CD4-positive, alpha-beta T cell treated with Interferon alpha-2 for 1 hour (primary cell): Measurements from ENCODE around the gene CADM1.

Experiments used
- DNase-seq, 2 donors: peaks; one replicate each; pipeline ENCODE4 v3.0.0-alpha.2; 2020 to 2022

CADM1 gene

GRCh38 chr11:115444542-115444941 lies 59.7 kb downstream of the CADM1 start:
- DNase-seq: no peak

- no peak for DNase-seq
Observed at GRCh38 chr11:115439969-115440540, 64.2 kb downstream of the CADM1 start.

GRCh38 chr11:115439385-115439784 lies 64.8 kb downstream of the CADM1 start:
- DNase-seq: no peak

GRCh38 chr11:115437902-115438575 lies 66.2 kb downstream of the CADM1 start:
- DNase-seq: no peak

GRCh38 chr11:115430345-115430744 lies 73.9 kb downstream of the CADM1 start:
- no peak for DNase-seq

GRCh38 chr11:115428306-115428705 lies 75.9 kb downstream of the CADM1 start:
- no peak for DNase-seq

- no peak for DNase-seq
Observed at GRCh38 chr11:115425816-115426215, 78.4 kb downstream of the CADM1 start.

- DNase-seq: no peak
Observed at GRCh38 chr11:115425250-115425649, 79.0 kb downstream of the CADM1 start.

GRCh38 chr11:115423728-115424459 lies 80.3 kb downstream of the CADM1 start:
- DNase-seq: no peak

GRCh38 chr11:115421992-115422689 lies 82.1 kb downstream of the CADM1 start:
- DNase-seq: no peak

- DNase-seq: no peak
Observed at GRCh38 chr11:115421352-115421991, 82.7 kb downstream of the CADM1 start.

- DNase-seq: no peak
Observed at GRCh38 chr11:115420505-115420904, 83.7 kb downstream of the CADM1 start.

- DNase-seq: no peak
Observed at GRCh38 chr11:115418626-115419025, 85.6 kb downstream of the CADM1 start.

GRCh38 chr11:115418081-115418480 lies 86.1 kb downstream of the CADM1 start:
- no peak for DNase-seq

- no peak for DNase-seq
Observed at GRCh38 chr11:115411120-115411519, 93.1 kb downstream of the CADM1 start.

GRCh38 chr11:115409691-115410220 lies 94.5 kb downstream of the CADM1 start:
- DNase-seq: no peak

GRCh38 chr11:115409116-115409670 lies 95.0 kb downstream of the CADM1 start:
- DNase-seq: no peak

GRCh38 chr11:115408036-115408921 lies 95.9 kb downstream of the CADM1 start:
- DNase-seq: no peak

GRCh38 chr11:115407496-115407895 lies 96.7 kb downstream of the CADM1 start:
- DNase-seq: no peak

GRCh38 chr11:115406404-115406803 lies 97.8 kb downstream of the CADM1 start:
- no peak for DNase-seq

GRCh38 chr11:115398333-115399080 lies 105.7 kb downstream of the CADM1 start:
- no peak for DNase-seq
